GM19372 (cell line): ENCODE measurements around the gene CCDC134.

Source experiments
- ATAC-seq: cut with Tn5 transposase; IDR thresholded peaks from one replicate; pipeline ENCODE4 v1.9.1; 2021; ENCODE audit warnings: mild to moderate bottlenecking, low read depth, moderate library complexity; ENCODE audit not compliant: unreplicated experiment

CCDC134 gene

DNA sequence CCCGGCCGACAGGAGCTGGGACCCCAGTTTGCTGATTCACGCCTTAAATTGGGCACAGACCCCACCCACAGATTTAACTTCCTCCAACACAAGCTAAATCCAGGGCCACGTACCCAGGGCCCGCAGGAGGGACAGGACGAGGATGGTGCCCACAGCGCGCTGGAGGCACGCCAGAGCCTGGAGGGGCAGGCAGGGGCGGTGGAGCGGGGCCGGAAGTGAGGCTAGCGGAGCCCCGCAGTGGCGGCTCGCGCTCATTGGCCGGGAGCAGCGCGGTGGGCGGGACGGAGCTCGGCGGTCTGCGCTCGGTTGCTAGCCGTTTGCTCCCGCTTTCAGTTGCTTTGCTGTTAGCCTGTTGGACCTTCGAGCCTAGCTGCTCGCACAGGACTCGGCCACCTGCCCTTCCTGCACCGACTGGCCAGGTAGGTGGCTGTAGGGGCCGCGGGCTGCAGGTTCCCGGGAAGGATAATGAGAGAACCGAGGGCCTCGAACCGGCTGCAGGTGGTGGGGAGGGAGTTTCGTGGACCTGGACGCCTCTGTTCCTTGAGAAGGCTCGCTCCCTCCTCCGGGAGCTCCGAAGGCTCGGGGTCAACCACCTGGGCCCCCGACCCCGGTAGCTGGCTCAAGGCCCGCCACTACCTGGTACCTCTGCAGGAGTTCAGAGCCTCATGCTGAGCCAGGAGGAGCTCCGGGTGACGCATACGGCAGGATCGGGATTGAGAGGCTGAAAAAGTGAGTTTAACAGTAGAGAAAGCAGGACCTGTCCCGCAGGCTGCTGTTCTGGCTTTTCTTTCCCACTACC, at the start of gene CCDC134:
Gene CCDC134, plus strand, starts transcription at position 332 of the 799 bp plus-strand sequence. CDS start 8,212 bp downstream, outside the sequence.
- peak; percentile 89 for ATAC-seq

DNA sequence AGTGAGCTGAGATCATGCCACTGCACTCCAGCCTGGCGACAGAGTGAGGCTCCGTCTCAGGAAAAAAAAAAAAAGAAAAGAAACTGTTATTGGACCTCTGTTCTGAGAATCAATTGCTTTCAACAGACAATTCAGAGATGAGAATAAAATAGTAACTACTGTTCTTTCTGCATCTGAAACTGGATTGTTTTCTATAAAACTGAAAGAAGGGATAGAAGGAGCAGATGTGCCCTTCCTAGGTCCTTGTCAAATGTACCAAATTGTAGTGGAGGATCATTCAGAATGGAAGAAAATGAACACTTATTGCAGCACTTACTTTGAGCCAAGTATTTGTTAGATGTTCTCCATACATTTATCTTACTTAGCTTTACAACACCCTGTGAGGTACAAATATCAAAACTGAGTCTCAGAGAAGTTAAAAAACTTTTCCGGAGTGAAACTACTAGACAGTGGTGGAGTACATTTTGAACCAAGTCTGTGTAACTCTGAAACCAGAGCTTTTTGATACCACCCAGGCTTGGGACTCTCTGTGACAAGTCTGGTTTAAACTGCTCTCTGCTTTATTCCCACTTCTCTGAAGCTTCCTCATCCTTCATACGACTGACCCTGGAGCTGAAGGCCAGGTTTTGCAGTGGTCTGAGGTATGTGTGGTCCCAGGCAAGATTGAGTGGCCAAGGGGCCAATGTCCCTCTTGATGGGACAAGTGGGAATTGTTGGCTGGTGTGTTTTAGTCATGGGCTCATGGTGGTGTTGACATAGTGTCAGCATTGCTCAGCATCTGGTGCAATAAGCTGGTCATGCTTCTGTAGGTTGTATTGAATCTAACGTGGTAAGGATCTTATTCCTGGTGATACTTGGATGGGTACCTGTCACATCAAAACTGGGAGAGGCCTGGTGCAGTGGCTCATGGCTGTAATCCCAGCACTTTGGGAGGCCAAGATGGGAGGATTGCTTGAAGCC, 48.2 kb upstream of the CCDC134 start:
- no peak for ATAC-seq

DNA sequence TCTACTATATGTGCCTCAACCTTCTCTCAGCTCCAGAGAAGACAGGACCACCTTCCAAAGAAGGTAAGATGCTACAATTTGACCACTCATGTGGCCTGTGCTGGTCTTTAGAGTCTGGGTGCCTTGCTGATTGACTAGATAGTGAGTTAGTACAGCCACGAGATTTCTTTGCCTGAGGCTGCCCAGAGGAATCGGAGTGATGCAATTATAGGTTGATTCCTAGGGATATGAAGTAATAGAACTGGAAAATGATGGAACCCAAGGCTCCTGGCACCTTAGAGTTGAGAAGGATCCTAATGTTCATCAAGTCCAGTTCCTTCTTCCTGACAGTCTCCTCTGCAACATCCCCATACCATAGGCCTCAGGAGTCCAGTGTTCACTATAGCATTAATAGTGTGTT, 46.5 kb upstream of the CCDC134 start:
- no peak for ATAC-seq

DNA sequence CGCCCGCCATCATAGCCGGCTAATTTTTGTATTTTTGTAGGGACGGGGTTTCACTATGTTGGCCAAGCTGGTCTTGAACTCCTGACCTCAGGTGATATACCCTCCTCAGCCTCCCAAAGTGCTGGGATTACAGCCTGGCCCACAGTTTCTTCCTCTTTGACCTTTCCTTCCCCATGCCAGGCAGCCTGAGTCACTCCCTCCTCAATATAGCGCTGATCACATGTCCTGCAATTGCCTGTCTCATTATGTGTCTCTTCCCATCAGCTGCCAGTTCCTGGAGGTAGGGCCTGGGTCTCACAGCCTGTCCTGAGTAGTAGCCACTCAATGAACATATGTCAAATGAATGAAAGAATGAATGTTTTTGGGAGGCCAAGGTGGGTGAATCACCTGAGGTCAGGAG, 43.0 kb upstream of the CCDC134 start:
- no peak for ATAC-seq

DNA sequence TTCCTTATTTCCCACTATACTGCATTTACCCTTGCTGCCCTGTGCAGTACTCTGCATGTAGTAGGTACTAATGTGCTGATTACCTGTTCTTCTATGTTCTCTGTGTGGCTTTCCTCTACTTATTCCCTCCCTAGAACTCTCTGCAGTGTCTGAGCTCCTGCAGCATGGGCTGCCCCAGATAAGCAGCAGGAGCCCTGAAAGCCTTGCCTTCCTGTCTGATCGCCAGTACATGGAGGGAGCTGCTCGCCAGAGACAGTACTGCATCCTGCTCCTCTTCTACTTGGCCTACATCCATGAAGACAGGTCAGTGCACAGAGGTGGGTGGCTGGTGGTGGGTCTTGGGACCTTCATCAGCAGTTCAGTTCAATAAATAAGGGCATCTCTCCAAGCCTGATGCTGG, 42.2 kb upstream of the CCDC134 start:
- ATAC-seq = no peak

DNA sequence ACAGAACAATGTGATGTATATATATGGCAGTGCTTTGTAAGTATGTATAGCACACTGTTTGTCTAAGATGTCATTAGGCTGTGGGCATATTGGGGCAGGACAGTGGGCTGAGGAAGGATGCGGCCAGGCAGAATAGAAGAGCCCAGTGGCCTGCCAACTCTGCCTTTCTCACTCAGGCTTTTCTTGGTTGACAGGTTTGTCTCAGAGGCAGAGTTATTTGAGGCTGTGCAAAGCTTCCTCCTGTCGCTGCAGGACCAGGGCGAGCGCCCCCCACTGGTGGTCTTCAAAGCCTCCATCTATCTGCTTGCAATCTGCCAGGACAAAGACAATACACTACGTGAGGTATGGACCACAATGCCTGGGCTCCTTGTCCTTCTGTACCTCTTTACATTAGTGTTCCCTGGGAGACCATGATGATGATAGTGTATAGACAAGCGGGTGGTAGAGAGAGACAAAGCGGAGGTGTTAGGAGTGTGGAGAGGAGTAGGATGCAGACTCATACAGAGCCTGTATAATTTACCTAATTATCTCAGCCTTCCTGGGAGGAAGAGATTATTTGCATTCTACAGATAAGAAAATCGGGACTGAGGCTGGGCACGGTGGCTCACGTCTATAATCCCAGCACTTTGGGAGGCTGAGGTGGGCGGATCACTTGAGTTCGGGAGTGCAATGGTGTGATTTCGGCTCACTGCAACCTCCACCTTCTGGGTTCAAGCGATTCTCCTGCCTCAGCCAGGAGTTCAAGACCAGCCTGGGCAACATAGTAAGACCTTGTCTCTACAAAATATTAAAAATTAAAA, 37.3 kb upstream of the CCDC134 start:
- no peak for ATAC-seq

DNA sequence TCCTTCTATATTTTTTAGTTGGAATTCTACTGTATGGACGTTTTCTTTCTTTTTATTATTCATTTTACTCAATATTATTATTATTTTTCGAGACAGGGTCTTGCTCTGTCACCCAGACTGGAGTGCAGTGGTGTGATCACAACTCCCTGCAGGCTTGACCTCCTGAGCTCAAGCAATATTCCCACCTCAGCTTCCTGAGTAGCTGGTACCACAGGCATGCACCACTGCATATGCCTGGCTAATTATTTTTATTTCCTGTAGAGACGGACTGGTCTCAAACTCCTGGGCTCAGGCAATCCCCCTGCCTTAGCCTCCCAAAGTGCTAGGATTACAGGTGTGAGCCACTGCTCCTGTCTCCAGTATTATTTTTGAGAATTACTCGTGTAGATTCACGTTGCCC, 34.0 kb upstream of the CCDC134 start:
- ATAC-seq = no peak

DNA sequence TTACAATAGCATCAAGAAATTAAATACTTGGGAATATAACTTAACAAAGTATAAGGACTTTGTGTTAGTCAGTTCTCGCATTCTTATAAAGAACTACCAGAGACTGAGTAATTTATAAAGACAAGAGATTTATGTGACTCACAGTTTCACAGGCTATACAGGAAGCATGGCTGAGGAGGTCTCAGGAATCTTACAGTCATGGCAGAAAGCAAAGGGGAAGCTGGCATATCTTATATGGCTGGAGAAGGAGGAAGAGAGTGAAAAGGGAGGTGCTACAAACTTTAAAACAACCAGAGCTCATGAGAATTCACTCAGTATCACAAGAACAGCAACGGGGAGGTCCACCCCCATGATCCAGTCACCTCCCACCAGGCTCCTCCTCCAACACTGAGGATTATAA, 32.0 kb upstream of the CCDC134 start:
- ATAC-seq = no peak

DNA sequence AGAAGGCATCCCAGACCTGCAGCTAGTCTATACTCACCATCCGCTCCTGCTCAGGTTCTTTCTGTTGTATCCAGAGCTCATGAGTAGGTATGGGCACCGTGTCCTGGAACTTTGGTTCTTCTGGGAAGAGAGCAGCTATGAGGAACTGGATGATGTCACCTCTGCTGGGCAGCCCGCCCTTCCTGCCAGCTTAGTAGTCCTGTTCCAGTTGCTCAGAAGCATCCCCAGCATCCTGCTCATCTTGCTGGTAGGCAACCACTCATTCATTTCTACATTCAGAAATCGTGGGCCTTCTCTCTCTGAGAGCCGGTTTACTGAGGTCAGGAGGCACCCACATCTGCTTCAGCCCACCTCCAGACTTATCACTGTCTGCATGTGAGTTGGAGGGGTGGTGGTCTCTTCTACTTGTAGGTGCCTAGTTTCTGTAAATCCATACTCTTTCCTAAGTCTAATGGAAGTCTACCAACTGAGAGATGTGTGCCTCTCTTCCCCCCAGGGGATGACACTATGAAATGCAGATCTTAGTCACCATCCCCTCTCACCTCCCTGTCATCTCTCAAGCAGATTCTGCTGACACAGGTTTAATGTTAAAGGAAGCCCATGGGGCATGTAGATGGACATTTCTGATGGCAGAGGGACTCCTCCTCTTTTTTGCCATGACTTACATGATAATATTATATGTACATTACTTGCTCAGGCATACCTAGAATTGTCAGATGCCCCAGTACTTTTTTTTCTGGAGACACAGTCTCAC, 29.6 kb upstream of the CCDC134 start:
- no peak for ATAC-seq

DNA sequence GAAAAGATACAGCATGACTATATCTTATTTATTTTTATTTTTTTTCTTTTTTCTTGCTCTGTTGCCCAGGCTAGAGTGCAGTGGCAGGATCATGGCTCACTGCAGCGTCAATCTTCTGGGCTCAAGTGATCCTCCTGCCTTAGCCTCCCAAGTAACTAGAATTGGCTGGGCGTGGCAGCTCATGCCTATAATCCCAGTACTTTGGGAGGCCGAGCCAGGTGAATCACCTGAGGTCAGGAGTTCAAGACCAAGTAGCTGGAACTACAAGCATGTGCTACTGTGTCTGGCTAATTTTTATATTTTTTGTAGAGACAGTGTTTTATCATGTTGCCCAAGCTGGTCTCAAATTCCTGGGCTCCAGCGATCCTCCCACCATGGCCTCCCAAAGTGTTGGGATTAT, 28.3 kb upstream of the CCDC134 start:
- no peak for ATAC-seq

DNA sequence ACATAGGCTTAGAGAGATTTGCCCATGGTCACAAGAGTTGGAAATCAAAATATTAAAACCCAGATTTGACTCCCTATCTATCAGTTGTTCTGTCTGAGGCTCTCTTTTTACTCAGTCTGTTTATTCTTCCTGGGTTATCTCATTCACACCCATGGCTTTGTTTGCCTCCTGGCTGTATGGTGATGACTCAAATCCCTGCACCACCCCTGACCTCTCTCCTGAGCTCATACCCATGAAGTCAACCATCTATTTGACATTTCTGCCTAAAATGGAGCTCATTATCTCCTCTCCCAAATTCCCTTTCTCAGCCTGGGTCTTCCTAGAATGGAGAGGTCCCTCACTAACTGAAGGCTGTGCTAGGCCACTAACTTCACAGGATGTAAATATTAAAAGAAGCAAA, 27.8 kb upstream of the CCDC134 start:
- ATAC-seq = no peak

DNA sequence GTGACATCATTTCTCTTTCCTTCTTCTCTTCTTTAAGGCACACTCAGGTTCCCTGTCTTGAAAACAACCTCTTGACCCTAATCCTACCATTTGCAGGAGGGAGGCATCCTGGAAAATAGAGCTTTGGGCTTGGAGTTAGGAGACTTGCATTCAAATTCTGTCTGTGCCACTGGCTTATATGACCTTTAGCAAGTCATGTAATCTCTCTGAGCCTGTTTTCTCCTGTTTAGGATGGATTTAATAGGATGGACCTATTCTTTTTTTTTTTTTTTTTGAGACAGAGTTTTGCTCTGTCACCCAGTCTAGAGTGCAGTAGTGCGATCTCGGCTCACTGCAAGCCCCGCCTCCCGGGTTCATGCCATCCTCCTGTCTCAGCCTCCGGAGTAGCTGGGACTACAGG, 25.1 kb upstream of the CCDC134 start:
- no peak for ATAC-seq

DNA sequence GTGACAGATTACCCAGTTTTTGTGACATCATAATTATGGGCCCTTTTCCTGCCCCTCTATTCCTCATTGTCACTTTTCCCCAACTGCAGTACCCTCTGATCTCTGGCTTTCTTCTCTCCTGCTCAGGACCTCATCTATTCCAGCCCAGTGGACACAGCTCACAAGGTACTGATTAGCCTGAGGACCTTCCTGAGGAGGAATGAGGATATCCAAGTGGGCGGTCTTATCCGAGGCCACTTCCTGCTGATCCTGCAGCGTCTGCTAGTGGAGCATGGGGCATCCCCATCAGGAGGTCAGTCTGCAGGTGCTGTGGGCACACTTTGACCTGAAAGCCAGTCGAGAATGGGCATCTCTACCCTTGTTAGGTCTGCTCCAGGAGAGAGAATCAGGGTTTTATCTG, 24.5 kb upstream of the CCDC134 start:
- no peak for ATAC-seq

DNA sequence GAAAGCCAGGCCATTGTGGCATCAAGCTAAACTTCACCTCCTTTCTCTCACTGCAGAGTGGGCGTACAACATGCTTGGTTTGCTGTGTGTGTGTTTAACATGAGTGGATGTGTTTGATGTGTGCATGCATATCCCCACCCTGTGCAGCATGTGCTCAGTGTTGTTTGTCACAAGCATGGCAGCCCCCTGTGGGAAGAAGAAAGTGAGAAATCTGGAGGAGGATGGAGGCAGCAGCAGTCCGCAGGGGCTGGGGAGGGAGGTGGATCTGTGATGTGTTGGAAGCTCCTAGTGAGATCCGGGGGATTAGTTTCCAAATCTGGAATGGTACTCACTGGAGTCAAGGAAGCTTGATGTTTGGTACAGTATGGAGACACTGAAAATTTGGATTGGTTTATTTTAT, 24.1 kb upstream of the CCDC134 start:
- no peak for ATAC-seq

DNA sequence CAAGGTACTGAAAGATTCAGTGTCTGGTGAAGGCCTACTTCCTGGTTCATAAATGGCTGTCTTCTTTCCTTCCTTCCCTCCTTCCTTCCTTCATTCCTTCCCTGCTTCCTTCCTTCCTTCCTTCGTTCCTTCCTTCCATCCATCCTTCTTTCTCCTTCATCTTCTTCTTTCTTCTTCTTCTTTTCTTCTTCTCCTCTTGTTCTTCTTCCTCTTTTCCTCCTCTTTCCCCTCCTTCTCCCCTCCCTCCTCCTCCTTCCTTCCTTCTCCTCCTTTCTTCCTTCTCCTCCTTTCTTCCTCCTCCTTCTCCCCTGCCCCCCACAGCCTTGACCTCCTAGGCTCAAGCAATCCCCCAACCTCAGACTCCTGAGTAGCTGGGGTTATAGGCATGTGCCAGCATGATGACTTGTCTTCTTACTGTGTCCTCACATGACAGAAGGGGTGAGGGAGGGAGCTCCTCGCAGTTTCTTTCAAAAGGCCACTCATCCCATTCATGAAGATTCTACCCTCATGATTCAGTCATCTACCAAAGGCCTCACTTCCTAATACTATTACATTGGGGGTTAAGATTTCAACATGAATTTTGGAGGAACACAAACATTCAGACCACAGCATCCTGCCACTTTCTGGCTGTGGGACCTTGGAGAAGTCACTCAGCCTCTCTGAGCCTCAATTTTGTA, 22.6 kb upstream of the CCDC134 start:
- no peak for ATAC-seq

DNA sequence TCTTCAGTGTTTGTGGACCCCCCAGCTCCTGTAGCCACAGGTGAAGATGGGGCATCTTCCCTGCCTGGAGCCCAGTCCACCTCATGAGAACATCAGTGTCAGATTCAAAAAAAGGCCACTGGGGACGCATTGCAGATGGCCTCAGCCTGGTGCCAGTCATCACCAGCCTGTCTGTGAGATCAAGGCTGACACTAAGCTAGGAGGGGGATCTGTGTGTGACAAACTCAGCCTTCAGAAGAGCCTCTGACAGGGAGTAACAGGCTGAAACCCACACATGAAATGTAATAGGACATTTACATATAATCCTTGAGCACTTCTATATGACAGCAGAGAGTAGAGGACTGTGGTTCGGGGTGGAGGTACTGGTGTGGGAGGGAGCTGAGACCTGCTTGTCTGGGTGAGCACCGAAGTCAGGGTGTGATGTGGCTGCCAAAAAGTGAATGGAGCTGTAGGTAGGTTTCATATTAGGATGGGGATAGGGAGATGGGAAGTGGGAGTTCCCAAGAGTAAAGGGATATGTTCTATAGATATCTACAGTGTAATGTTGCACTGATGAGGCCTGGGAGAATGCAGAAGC, 20.5 kb upstream of the CCDC134 start:
- ATAC-seq = no peak

DNA sequence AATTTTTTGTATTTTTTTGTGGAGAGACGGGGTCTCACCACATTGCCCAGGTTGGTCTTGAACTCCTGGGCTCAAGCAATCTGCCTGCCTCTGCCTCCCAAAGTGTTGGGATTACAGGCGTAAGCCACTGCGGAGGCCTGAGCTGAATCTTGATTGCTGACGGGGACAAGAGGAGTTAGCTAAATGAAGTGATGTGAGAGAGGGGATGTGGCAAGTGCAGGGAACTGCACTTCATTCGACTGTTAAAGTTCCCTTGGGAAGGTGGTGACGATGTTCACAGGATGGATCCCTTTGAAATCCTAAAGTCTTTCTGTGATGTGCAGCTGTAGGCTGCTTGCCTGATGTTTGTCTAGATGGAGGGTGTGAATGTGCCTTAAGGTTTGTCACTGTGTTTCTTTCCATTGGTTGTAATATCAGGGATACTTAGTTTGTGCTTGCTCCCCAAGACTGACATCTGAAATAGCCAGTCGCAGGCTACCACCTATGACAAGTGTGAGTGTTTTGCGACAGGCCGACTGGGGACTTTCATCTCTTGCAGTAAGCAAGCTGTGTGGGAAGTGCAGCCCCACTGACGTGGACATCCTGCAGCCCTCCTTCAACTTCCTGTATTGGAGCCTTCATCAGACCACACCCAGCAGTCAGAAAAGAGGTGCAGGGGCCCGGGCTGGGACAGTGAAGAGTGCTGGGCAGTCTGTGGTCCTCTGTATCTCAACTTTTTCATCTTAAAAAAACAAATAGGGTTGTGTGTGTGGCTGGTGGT, 19.6 kb upstream of the CCDC134 start:
- ATAC-seq = peak; percentile 83

DNA sequence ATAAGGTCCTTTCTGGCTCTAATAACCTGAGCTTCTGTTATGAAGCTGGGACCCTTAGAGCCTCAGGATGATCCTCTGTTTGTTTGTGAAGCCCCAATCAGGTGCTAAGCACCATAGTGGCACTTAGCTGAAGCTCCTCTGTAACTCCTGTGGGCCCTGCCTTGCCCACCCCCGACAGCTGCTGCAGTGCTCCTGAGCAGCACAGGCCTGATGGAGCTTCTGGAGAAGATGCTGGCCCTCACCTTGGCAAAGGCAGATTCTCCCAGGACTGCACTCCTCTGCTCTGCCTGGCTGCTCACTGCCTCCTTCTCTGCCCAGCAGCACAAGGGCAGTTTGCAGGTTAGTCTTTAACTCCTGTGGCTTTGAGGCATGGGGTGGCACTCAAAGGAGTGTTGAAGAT, 19.0 kb upstream of the CCDC134 start:
- peak; percentile 11 for ATAC-seq
